Transverse colon (tissue), 3 donors: ENCODE measurements around the gene MSMB.

Experiments used
- CTCF ChIP-seq, 5 experiments: fragments of 200-600 bp in 3 of 5; fragments of 450-650 bp in 2 of 5; sonication (generic) in 3 of 5; IDR thresholded peaks; 1 replicate in 2 of 5; 2 replicates in 3 of 5; pipeline ENCODE4 v1.5.1; 2016 to 2017; ENCODE audit warnings: antibody characterized with exemption in 5 of 5, inconsistent platforms in 3 of 5, mild to moderate bottlenecking in 2 of 5, moderate library complexity in 1 of 5
- EP300 ChIP-seq: sonication (generic); formaldehyde crosslinking; IDR thresholded peaks from one replicate; pipeline ENCODE4 v1.6.1; 2017; ENCODE audit warnings: antibody characterized with exemption, low read depth

GRCh38 chr10:46030091-46030937 lies 15.8 kb downstream of the MSMB start, which contains the start of gene NCOA4:
- TF ChIP-seq CTCF (IDR thresholded peaks at IDR 0.05) (peak; percentile 53 to 86 (median 74)), EP300 (no peak)
